HG03575 (cell line): ENCODE data around the gene DGLUCY.
A peak's percentile ranks its signal among the peaks of the same experiment; 100 is the strongest.
"Not testable (repeated sequence)": the region's sequence is repeated elsewhere in the genome, so short reads cannot be mapped to it uniquely, and the experiment has no call there.

Experiments used
- ATAC-seq: cut with Tn5 transposase; IDR thresholded peaks from one replicate; pipeline ENCODE4 v1.9.1; 2021; ENCODE audit not compliant: unreplicated experiment, insufficient number of reproducible peaks, low FRiP score; ENCODE audit errors: extremely low read depth

The DGLUCY gene

DNA sequence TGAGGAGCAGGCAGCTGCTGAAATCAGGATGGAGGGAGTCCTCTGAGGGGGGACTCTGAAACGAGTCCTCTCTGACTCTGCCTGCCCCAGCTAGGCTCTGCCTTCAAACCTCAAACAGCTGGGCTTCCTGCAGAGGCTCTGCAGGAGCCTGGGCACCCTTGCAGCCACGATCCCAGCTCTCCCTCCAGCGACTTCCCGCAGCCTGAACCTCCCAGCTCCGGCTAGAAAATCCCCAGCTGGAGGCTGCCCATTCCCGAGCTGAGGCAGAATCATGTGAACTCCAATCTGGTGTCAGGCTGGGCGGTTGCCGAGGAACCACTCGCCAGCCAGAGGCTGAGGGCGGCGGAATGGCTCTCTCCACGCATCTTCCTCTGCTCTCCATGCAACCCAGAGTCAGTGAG, 130.6 kb downstream of the DGLUCY start, which contains the start of gene GPR68:
GPR68 (minus strand) TSS at position 204 of the 401 bp plus-strand sequence. CDS start 9,654 bp downstream, outside the sequence.
- ATAC-seq: no peak

DNA sequence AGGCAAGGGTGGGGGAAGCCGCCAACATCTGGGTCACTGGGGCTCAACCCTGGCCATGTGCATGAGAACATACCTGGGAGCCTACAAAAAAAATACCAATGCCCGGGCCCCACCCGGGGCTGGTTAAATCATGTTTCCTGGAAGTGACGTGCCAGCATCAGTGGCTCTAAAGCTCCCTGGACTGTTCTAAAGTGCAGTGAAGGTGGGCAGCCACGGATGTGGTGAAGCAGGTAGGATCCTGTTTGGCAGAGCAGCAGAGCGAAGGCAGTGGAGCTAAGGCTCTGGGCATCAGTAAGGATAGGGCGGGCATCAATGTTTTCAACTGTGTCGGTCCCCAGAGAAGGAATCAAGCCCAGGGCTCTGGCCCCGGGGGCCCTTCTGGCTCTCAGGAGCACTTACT, 131.2 kb downstream of the DGLUCY start:
- no peak for ATAC-seq

DNA sequence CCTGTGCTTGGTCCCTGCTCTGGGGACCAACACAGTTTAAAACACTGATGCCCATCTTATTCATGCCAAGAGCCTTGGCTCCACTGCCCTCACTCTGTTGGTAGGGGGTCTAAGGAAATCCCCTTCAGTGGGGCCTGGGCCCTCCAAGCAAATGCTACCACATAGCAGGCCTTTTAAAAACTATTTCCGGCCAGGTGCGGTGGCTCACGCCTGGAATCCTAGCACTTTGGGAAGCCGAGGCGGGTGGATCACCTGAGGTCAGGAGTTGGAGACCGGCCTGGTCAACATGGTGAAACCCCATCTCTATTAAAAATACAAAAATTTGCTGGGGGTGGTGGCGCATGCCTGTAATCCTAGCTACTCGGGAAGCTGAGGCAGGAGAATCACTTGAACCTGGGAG, 131.7 kb downstream of the DGLUCY start:
- not testable (repeated sequence) for ATAC-seq

DNA sequence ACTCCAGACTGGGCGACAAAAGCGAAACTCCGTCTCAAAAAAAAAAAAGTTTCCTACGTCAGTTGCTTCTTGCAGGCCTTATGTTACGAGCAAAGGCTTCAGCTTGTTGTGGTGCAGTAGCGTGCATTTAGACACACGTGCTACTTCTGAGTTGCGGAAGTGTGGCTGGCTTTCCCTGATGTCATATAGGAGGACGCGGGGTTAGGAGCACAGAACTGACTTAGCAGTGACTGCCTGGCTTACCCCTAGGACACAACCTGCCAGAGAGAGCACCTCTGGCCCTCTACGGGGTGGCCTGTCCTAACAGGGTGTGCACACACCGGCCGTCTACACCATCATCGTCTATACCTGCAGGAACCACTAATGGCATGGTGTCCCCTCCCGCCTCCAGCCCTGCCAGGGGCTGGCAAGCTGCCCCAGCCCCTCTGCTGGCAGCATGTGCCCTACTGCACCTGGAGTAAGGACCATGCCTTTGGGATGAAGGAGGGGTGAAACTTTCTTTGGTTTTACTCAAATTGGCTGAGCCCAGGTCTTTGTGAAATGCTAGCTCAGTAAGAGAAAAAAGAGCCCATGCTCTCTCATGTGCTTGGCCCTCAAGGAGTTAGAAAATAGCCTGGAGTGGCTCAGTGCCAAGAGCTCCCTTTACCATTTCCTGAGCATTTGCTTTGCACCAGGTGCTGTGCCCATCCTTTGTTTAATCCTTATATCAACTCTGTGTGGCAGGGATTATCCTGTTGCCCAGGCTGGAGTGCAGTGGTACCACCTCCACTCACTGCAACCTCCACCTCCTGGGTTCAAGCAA, 132.4 kb downstream of the DGLUCY start:
- ATAC-seq: no peak

DNA sequence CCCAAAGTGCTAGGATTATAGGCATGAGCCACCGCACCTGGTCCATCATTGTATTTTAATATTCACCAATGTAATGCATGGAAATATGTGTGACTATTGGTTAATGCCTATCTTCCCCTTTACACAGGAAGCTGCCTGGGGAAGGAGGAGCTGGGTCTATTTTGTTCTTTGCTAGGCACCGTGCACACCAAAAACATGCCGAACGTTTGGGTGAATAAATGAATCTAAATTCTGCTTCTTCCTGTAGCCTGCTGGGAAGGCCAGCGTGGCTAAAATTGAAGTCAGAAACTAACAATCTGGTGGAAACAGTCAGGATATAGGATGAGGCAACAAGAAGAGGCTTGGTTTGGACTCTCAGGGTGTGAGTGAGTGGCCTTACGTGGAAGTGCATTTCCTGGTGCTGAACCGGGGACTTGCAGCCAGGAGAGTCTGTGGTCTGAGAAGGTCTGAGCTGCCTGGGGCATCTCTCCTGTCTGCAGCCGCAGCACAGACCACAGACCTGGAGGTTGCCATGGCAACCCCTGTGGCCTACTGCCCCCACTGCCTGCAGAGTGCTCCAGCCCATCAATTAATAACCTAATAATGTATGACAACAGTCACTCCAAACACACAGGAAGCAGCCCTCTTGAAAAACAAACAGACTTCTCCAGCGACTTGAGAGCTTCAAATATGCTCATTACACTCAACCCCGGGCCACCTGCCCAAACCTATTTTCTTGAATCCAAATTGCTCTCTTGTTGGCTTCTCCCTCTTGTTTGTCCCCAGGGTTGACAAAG, 136.2 kb downstream of the DGLUCY start:
- ATAC-seq: peak; percentile 80

DNA sequence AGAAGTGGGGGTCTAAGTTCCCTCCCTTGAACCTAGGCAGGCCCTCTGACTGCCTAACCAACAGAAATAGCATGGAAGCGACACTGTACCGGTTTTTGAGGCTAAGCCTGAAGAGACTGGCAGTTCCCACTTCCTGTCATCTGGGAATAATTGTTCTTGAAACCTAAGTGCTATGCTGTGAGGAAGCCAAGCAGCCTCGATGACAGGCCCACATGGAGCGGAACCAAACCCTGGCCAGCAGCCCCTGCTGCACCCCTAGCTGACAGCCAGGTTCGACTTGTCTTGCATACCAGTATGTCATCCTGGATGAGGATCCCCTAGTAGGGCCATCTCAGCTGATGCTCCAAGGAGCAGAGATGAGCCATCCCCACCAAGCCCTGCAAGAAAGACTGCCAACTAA, 137.0 kb downstream of the DGLUCY start:
- no peak for ATAC-seq

DNA sequence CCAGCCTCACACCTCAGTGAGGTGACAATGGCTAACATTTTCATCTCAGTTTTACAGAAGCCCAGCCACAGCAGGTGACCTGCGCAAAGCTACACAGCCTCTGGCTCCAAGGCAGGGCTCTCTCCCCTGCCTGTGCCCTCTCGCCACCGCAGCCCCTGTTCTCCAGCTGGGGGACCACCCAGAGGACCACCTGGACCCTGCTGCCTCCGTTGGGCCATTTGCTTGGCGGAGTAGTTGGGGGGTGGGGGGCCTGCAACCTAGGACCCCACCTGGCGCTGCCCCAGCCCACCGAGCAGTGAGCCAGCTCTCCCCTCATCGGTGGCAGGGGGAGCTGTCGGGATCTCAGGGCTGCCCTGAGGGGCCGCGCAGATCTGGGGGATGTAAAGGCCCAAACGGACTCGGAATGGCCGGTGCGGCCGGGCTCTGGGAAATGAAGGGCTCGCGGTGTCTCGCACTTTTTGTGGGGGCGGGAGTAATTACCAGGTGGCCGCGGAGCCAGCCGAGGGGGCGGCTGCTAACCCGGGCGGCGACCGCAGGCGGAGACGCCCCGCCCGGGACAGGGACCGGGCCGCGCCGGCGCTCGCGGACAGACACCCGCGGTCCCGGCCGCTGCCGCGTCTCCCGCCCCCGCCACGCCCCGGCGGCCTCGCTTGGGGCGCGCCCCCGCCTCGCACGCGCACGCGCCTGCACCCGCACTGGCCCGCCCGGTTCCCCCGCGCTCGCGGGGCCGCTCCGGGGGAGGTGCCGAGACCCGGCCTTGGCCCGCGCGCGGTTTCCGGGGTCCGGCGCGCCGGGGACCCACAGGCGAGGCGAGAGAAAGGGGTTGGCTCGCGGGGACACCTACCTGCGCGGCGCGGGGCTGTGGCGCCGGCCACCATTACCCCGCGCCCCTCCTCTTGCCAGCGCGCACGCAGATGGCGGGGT, 139.3 kb downstream of the DGLUCY start:
- no peak for ATAC-seq

DNA sequence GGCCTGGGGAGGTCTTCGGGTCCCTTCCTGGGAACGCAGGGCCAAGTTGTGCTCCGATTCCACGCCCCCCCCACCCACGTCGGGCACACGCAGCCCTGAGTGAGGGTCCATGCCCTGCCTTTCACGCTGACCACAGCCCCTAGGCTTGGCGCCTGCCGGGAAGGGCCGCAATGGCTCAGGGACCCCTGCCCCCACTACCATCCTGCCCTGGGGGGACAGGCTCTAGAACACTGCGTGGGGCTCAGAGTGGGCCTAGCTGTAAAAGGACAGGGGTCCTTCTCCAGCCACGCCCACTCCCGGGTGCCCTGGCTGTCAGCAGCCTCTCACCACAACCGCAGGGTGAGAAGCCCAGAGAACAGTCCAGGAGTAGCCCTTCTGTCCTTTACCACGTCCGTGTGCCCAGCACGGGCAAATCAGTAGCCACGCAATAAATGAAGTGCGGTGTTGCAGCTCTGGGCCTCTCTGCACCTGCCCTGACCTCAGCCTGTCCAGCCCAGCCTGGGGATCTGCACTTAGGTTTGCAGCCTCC, 140.0 kb downstream of the DGLUCY start:
- ATAC-seq: no peak

DNA sequence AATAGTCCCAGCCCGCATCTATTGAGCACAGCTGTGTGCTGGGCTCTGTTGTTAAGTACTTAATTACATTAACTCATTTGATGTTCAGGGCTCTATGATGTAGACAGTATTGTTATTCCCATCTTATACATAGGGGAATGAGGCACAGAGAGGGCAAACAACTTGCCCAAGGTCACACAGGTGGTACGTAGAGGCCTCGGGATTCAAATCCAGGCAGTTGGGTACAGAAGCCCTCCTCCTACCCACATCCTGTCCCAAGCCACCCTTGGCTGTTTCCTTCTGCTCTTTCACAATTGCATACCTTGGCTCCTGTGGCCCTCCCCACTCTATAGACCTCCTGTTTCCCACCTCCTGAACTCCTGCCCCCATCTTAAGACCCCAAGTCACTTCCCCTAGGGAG, 140.6 kb downstream of the DGLUCY start:
- no peak for ATAC-seq

DNA sequence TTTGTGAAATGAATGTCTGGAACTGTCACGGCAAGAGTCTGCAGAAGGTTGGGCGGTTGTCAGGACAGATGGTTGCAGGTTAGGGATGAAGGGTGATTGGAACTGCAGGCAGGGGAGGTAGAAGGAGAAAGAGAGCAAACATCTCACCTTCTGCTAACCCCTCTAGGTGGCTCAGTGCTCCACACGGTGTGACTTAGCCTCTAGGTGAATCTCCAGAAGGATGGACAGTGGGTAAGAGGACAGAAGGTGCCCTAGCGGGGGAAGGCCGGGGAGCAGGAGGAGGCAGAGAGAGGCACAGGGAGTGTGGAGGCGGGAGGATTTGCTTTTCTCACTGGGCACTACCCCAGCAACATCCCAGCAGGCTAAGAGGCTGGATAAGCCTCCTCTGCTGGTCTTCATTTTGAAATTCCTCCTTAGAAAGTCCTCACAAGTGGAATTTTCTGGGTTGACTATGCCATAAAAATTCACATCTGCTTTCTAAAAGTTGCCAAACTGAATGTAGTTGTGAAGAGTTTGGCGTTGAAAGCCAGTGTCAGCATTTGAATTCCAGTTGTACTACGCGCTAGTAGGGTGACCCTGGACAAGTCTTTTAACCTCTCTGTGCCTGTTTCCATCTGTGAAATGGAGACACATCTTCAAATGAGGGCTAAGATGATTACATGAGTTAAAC, 141.3 kb downstream of the DGLUCY start:
- ATAC-seq: no peak

DNA sequence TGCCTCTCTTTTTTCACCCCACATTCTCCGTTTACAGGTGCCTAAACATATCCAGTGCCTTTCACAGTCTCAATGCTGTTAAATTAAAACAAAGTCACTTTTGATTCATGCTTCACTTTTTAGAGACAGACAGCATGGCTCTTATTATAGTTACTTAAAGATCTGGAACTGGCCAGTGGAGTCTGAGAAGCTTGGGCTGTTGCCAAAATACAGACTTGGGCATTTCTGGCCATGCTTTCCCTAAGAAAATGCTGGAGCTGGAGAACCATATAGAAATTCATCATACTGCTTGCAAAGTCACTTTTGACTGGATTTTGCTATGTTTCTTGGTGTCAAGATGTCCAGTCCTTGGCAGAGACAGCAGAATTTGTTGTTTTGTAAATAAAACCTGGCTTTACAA, 142.8 kb downstream of the DGLUCY start:
- ATAC-seq: no peak

DNA sequence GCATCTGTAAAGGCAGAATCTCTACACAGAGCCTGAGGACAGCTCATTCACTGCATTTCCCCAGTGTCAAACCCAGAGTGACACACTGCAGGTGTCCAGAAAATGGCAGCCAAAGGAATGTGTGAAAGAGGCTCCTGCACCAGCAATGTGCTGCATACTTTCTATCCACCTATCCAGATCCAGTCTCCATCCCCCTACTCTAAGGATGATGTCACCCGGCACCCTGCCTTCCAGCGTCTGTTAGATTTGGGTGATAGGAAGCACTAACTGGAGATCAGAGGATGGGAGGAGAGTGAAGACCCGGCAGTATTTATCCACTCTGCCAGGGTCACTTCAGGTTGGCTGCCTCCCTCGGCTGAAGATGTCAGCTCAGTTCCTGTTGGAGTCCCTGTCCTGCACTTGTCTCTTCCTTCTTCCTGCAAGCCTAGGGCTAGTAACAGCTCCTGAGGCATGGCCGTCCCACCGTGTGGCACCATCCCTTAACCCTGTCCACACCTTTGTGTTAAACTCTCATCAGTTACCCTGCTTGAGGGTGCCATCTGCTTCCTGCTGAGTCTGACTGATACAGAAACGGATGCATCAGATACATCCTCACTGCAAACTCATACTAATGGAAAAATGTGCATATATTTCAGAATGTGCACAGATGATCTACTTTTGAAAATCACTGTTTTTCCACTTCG, 143.6 kb downstream of the DGLUCY start:
- no peak for ATAC-seq

DNA sequence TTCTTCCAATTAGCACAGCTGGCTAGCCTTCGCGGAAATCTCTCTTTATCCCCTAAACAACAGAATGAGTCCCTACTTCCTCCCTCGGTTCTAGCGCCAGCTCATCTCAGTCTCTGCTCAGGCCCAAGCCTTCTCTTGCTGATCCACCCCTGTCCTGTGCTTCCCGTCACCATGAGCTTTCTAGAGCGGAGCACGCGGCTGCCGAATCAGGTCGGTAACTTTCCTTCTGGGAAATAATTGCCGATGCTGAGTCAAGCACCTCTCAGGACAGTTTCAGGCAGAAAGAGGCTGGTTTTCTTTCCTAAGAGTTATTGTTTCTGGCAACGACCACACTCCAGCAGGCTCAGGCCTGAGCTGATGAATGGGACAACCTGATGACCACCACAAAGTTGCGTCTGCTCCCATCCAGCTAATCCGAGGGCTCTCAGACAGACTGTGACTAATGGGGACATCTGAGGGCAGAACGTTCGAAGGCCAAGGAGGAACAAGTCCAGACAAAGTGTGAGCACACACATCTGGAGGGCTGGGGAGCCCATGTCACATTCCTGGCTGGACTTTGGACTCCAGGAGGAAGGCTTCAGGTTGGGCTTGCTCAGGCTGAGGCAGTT, 144.2 kb downstream of the DGLUCY start:
- no peak for ATAC-seq

DNA sequence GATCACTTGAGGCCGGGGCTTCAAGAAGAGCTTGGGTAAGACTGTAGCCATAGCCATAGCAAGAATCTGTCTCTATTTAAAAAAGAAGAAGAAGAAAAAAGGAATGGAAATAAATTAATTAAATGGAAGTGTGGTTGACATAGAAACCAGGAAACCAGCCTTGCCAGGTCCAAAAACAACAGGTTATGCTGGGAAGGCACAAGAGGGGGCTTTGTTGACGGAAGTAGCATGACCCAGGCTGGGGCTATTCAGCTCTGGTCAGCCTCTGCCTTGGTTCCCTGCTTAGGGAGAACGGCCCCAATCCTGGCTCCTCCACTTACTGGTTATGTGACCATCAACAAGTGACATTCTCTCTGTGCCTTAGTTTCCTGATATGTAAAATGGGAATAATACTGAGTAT, 145.0 kb downstream of the DGLUCY start:
- no peak for ATAC-seq

DNA sequence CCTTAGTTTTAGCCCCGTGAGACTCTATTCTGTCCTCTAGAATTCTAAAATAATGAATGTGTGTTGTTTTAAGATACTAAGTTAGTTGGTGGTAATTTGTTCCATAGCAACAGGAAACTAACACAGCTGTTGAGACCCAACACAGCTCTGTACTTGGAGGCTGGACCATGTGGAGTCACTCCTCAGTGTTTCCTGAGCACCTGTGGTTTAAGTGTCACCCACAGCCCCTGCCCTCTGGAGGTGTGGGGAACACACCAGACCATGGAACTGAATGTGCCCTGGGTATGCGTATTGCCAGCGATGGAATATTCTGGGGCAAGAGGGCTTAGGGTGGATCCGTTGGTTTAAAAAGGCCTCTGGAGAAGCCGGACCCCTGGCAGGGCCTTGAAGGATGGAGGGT, 147.2 kb downstream of the DGLUCY start:
- ATAC-seq: no peak

DNA sequence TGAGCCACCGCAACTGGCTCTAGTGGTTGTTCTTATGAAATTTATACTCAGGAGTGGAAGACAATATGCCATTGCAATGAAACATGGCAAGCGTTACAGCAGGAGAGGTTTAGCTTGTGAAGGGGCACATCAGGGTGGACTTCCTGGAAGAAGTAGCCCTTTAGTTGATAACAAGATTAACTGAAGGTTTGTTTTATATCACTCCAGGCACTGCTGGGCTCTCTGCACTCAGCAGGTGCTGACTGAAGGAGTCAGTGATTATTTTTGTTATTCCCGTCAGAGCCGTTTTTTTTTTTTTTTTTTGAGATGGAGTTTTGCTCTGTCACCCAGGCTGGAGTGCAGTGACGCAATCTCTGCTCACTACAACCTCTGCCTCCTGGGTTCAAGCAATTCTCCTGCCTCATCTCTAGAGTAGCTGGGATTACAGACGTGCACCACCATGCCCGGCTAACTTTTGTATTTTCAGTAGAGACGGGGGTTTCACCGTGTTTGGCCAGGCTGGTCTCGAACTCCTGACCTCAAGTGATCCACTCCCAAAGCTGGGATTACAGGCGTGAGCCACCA, 148.2 kb downstream of the DGLUCY start:
- ATAC-seq: no peak

DNA sequence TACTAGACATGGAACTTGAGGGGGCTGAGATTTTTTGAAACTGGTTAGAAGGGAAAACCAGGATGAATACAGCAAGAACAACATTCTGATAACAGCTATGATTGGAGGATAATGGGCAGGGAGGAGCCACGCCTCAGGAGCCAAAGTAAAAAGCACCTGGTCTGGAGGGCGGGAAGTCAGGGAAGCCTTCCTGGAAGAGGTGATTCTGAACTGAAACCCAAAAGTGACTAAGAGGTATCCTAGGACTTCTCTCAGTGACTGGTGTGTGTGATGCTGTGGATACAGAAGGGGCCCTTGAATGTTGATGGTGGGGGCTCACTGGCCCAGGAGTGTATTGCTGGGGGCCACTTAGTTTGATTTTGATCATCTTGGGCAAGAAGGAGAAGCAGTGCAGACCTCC, 149.5 kb downstream of the DGLUCY start:
- ATAC-seq: no peak
